Heart left ventricle (tissue), 13 donors: ENCODE results near the gene WNT6.

Experiments
- CTCF ChIP-seq, 12 donors: fragments of 200-600 bp; sonication (generic) in 4 of 12; IDR thresholded peaks; one replicate each; pipeline versions ENCODE4 v1.5.0 to v1.8.0; 2018 to 2022; ENCODE audit warnings: antibody characterized with exemption in 12 of 12, mild to moderate bottlenecking in 5 of 12
- POLR2A ChIP-seq, 2 donors: fragments of 450-650 bp; IDR thresholded peaks; one replicate each; pipeline ENCODE4 v1.6.1; 2017; ENCODE audit warnings: antibody characterized with exemption in 2 of 2, mild to moderate bottlenecking in 2 of 2, moderate library complexity in 2 of 2
- donor health status: ischemic (EF 13 %, LVEDD 7.1; RV severe dilation, severe dysfunction).
- donor health status: DM: no; HTN: yes; CAD: no.
- donor health status: DM: no; HTN: no; CAD: no.
- donor health status: ischemic (EF 25% LVEDD 6.9; RV normal size, moderate dysfunction).
- donor health status: ischemic (EF 25% LVEDD 5.7; RV mildly dilated, moderate dysfunction).
- donor health status: ischemic (EF 35%, LVEDD 5.7; RV mildly dilated, moderate dysfunction).
- donor health status: nonischemic (EF 11% LVEDD 7.7; RV severe dilation, severe dysfunction).
- donor health status: DM: yes; HTN: yes; CAD: no.
- donor health status: PGD.
- donor health status: ischemic (EF 29% LVEDD 5.4; RV normal size, mild dysfunction).
- donor health status: nonischemic (EF 23%, LVEDD 6.1; RV moderate dilation, normal function).

DNA sequence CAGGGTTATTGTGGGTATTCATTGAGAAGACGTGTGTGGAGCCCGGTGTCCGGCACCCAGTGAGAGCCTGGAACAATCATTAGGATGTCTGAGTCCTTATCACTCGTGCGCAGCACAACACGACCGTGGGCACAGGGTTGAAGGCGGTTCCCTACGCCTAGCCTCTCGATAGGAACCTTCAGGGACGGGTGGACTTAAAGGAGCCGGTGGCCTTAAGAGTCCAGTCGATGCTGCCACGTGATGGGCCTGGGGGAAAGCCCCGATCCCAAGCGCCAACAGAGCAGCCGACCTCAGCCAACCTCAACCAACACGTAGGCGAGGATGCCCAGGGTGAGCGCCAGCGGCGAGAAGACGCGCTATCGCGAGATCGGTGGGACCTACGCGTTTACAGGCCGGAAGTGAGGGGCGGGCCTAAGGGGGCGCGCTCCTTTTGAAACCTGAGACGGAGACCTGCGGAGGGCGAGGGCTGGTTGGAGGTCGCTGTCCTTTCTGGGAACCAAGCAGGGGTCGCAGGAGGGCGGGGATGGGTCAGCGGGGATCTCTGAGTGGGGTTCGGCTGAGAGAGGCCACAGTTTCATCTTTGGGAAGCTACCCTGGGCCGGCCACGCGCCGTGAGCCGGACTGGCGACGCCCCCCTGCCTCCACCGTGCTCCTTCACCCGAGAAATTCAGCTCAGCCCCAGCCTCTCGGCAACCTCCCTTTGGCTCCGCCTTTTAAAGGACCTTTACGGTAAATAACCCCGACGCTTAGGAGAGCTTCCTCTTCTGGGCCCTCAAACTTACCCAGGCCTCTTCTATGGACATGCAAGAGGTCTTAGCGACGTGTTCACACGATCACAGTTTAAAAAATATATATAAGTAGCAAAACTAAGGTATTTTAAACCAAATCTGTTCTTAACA is 49.4 kb downstream of the WNT6 start:
- TF ChIP-seq CTCF (IDR thresholded peaks at IDR 0.05), result no peak
- TF ChIP-seq POLR2A (IDR thresholded peaks at IDR 0.05), result no peak
